Liver (tissue), 9 donors: ENCODE data around the gene VAPB. TPM values are rescaled to one million over a fixed set of nuclear protein-coding genes. Genes with fewer than 3 reads are reported as not detected.

Source experiments
- DNase-seq: peaks from one replicate; pipeline ENCODE4 v3.0.0-alpha.2; 2017; ENCODE audit warnings: low spot score
- H3K27ac ChIP-seq, 2 donors: one replicate each; pipeline ENCODE4 v1.7.0; 2013; ENCODE audit warnings: inconsistent platforms in 2 of 2, low read length in 2 of 2, control low read depth in 1 of 2, low read depth in 1 of 2, mild to moderate bottlenecking in 1 of 2
- H3K27me3 ChIP-seq, 4 donors: one replicate each; pipeline versions ENCODE4 v1.6.1 to v1.7.0; 2013; ENCODE audit warnings: low read length in 3 of 4, inconsistent platforms in 1 of 4, mild to moderate bottlenecking in 1 of 4, moderate library complexity in 1 of 4; ENCODE audit not compliant: control insufficient read depth in 4 of 4, insufficient read depth in 4 of 4
- H3K36me3 ChIP-seq, 4 donors: one replicate each; pipeline versions ENCODE4 v1.6.1 to v1.7.0; 2013; ENCODE audit warnings: low read length in 3 of 4, mild to moderate bottlenecking in 3 of 4, low read depth in 1 of 4, moderate library complexity in 1 of 4; ENCODE audit not compliant: control insufficient read depth in 4 of 4, insufficient read depth in 3 of 4
- H3K4me1 ChIP-seq, 4 donors: one replicate each; pipeline versions ENCODE4 v1.6.1 to v1.7.0; 2013; ENCODE audit warnings: low read length in 3 of 4, mild to moderate bottlenecking in 3 of 4, moderate library complexity in 1 of 4; ENCODE audit not compliant: control insufficient read depth in 4 of 4, insufficient read depth in 4 of 4
- H3K4me3 ChIP-seq, 3 donors: one replicate each; pipeline versions ENCODE4 v1.6.1 to v1.7.0; 2013; ENCODE audit warnings: low read length in 3 of 3, control low read depth in 1 of 3, low read depth in 1 of 3, mild to moderate bottlenecking in 1 of 3
- H3K9ac ChIP-seq, 2 donors: one replicate each; pipeline ENCODE4 v1.7.0; 2013; ENCODE audit warnings: low read length in 2 of 2, mild to moderate bottlenecking in 2 of 2, moderate library complexity in 2 of 2, control low read depth in 1 of 2, low read depth in 1 of 2
- H3K9me3 ChIP-seq, 4 donors: one replicate each; pipeline versions ENCODE4 v1.6.1 to v1.7.0; 2013; ENCODE audit warnings: low read length in 3 of 4; ENCODE audit not compliant: control insufficient read depth in 4 of 4
- EGR1 ChIP-seq, 2 donors: IDR thresholded peaks; 2 replicates each; pipeline ENCODE4 v1.6.1; 2016 to 2018; ENCODE audit warnings: antibody characterized with exemption in 2 of 2, low read depth in 2 of 2
- FOXA1 ChIP-seq: IDR thresholded peaks from 2 replicates; pipeline ENCODE4 v1.6.1; 2016; ENCODE audit warnings: antibody characterized with exemption
- FOXA2 ChIP-seq: IDR thresholded peaks from 2 replicates; pipeline ENCODE4 v1.6.1; 2016; ENCODE audit warnings: antibody characterized with exemption
- GABPA ChIP-seq, 2 donors: IDR thresholded peaks in 1 of 2; conservative IDR thresholded peaks in 1 of 2; 2 replicates each; pipeline ENCODE4 v1.6.1; 2016; ENCODE audit warnings: antibody characterized with exemption in 2 of 2, mild to moderate bottlenecking in 1 of 2, moderate library complexity in 1 of 2
- HNF4A ChIP-seq, 2 donors: conservative IDR thresholded peaks; 2 replicates each; pipeline ENCODE4 v1.6.1; 2016; ENCODE audit warnings: antibody characterized with exemption in 2 of 2, mild to moderate bottlenecking in 2 of 2
- HNF4G ChIP-seq: IDR thresholded peaks from 2 replicates; pipeline ENCODE4 v1.6.1; 2016; ENCODE audit warnings: antibody characterized with exemption
- JUND ChIP-seq, 2 donors: IDR thresholded peaks; 2 replicates each; pipeline ENCODE4 v1.6.1; 2016; ENCODE audit warnings: antibody characterized with exemption in 2 of 2
- NR2F2 ChIP-seq: IDR thresholded peaks from 2 replicates; pipeline ENCODE4 v1.6.1; 2016; ENCODE audit warnings: antibody characterized with exemption
- RAD21 ChIP-seq, 2 donors: IDR thresholded peaks; 2 replicates each; pipeline ENCODE4 v1.6.1; 2016; ENCODE audit warnings: antibody characterized with exemption in 2 of 2, mild to moderate bottlenecking in 2 of 2
- RXRA ChIP-seq, 2 donors: IDR thresholded peaks; 2 replicates each; pipeline ENCODE4 v1.6.1; 2017 to 2018; ENCODE audit warnings: antibody characterized with exemption in 2 of 2, mild to moderate bottlenecking in 1 of 2
- SP1 ChIP-seq: IDR thresholded peaks from 2 replicates; pipeline ENCODE4 v1.6.1; 2018; ENCODE audit warnings: antibody characterized with exemption, mild to moderate bottlenecking
- TAF1 ChIP-seq: conservative IDR thresholded peaks from 2 replicates; pipeline ENCODE4 v1.6.1; 2016; ENCODE audit warnings: antibody characterized with exemption, mild to moderate bottlenecking
- YY1 ChIP-seq: IDR thresholded peaks from 2 replicates; pipeline ENCODE4 v1.6.1; 2016; ENCODE audit warnings: antibody characterized with exemption, mild to moderate bottlenecking
- polyA plus RNA-seq, 2 donors: library from polyadenylated mRNA; stranded (reverse) in 1 of 2; unstranded in 1 of 2; fragments of 200-250 nt in 1 of 2; fragments of >200 nt in 1 of 2; fragmentation: Nextera tagmentation in 1 of 2; extraction: Ambion mirVana in 1 of 2; gene quantifications; one replicate each; pipeline versions ENCODE4 v1.2.1 to v1.2.3, GENCODE V29; 2013 to 2015
- total RNA-seq, 2 donors: library from RNA; depleted of rRNA; stranded (reverse); fragments of >200 nt; gene quantifications; one replicate each; pipeline ENCODE4 v1.2.3, GENCODE V29; 2014
- TF ChIP-seq, protein P1 (sequence below): IDR thresholded peaks from 2 replicates; pipeline ENCODE4 v1.6.1; 2016; ENCODE audit warnings: antibody characterized with exemption
- TF ChIP-seq, protein P2 (sequence below): IDR thresholded peaks from 2 replicates; pipeline ENCODE4 v1.6.1; 2016; ENCODE audit warnings: antibody characterized with exemption
- TF ChIP-seq, protein P3 (sequence below): IDR thresholded peaks from 2 replicates; pipeline ENCODE4 v1.6.1; 2016; ENCODE audit warnings: antibody characterized with exemption, mild to moderate bottlenecking
- donor health status: healthy.
- donor health status: healthy.
- donor health status: healthy.
- donor health status: healthy.
- donor health status: healthy.

VAPB gene
- total and polyA plus RNA-seq, 4 donors, result 12.2 to 21.7 (median 18.5) TPM

DNA sequence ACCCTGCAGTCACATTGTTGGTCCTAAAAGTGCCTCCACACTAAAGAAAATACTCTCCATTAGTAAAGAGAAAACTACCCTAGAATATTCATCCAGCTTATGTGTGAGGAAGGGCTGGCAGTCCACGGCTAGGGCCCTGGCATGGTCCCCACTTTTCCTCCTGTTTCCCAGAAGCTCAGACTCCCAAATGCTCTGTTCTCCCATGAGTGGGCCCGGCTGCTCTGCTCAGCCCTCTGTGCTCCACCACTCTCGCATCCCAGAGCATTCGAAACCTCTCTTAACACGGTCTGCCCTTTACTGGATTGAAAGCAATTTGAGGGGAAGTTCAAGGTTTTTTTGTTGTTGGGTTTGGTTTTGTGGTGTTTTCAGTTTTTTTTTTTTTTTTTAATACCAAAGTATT is 64.4 kb downstream of the VAPB start (continued):
- TF ChIP-seq, protein P1, sequence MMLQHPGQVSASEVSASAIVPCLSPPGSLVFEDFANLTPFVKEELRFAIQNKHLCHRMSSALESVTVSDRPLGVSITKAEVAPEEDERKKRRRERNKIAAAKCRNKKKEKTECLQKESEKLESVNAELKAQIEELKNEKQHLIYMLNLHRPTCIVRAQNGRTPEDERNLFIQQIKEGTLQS, result no peak
- no peak for TF ChIP-seq SP1
- no peak for TF ChIP-seq EGR1 (IDR thresholded peaks at IDR 0.05; ENCODE audit: low read depth in 2 of 2)
- TF ChIP-seq, protein P2, sequence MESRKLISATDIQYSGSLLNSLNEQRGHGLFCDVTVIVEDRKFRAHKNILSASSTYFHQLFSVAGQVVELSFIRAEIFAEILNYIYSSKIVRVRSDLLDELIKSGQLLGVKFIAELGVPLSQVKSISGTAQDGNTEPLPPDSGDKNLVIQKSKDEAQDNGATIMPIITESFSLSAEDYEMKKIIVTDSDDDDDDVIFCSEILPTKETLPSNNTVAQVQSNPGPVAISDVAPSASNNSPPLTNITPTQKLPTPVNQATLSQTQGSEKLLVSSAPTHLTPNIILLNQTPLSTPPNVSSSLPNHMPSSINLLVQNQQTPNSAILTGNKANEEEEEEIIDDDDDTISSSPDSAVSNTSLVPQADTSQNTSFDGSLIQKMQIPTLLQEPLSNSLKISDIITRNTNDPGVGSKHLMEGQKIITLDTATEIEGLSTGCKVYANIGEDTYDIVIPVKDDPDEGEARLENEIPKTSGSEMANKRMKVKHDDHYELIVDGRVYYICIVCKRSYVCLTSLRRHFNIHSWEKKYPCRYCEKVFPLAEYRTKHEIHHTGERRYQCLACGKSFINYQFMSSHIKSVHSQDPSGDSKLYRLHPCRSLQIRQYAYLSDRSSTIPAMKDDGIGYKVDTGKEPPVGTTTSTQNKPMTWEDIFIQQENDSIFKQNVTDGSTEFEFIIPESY, result no peak
- TF ChIP-seq JUND (IDR thresholded peaks at IDR 0.05), result no peak

DNA sequence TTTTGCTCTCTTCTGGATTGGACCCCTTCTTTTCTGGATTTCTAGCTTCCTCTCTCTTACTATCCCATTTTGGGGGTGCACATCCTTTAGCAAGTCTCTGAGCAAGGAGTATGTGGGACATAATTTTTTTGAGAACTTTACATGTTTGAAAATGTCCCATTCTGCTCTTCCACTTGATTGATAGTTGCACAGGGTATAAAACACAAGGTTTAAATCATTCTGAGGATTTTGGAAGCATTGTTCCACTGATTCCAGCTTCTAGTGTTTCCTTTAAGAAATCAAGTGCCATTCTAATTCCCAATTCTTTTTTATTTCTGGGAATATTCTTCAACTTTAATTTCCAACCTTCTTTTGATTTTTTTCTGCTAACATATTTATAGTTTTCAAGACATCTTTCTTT is 65.4 kb downstream of the VAPB start:
- Histone ChIP-seq H3K36me3 (no peaks in the 10 kb centered on the region), H3K27me3 (no peaks in the 10 kb centered on the region), H3K27ac (no peak overlapping the region), H3K9ac (no peak overlapping the region), H3K9me3 (peaks cover 0 to 4% (median 1%) of the 10 kb centered on the region in 4 donors), H3K4me3 (no peak overlapping the region), H3K4me1 (no peaks in the 10 kb centered on the region)
- TF ChIP-seq GABPA (IDR thresholded peaks at IDR 0.05 in 1 of 2, conservative IDR thresholded peaks at IDR 0.05 in 1 of 2) (no peak), RXRA (IDR thresholded peaks at IDR 0.05) (no peak), TAF1 (no peak), HNF4A (conservative IDR thresholded peaks at IDR 0.05) (no peak), RAD21 (IDR thresholded peaks at IDR 0.05) (no peak), HNF4G (no peak), JUND (IDR thresholded peaks at IDR 0.05) (no peak), FOXA1 (no peak), NR2F2 (no peak), EGR1 (IDR thresholded peaks at IDR 0.05; ENCODE audit: low read depth in 2 of 2) (no peak), SP1 (no peak), YY1 (no peak), FOXA2 (no peak)
- TF ChIP-seq, protein P1, result no peak
- TF ChIP-seq, protein P3, sequence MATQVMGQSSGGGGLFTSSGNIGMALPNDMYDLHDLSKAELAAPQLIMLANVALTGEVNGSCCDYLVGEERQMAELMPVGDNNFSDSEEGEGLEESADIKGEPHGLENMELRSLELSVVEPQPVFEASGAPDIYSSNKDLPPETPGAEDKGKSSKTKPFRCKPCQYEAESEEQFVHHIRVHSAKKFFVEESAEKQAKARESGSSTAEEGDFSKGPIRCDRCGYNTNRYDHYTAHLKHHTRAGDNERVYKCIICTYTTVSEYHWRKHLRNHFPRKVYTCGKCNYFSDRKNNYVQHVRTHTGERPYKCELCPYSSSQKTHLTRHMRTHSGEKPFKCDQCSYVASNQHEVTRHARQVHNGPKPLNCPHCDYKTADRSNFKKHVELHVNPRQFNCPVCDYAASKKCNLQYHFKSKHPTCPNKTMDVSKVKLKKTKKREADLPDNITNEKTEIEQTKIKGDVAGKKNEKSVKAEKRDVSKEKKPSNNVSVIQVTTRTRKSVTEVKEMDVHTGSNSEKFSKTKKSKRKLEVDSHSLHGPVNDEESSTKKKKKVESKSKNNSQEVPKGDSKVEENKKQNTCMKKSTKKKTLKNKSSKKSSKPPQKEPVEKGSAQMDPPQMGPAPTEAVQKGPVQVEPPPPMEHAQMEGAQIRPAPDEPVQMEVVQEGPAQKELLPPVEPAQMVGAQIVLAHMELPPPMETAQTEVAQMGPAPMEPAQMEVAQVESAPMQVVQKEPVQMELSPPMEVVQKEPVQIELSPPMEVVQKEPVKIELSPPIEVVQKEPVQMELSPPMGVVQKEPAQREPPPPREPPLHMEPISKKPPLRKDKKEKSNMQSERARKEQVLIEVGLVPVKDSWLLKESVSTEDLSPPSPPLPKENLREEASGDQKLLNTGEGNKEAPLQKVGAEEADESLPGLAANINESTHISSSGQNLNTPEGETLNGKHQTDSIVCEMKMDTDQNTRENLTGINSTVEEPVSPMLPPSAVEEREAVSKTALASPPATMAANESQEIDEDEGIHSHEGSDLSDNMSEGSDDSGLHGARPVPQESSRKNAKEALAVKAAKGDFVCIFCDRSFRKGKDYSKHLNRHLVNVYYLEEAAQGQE, result no peak
- TF ChIP-seq, protein P2, result no peak
- no peak for DNase-seq
